HL-60 (cell line): ENCODE measurements around the gene NECTIN3.

ENCODE experiments used
- DNase-seq, 2 experiments: peaks; one replicate each; pipeline ENCODE4 v3.0.0-alpha.2; 2010 to 2020; ENCODE audit warnings: low read depth in 1 of 2, low spot score in 1 of 2
- H3K27ac ChIP-seq: fragments of 250-450 bp; sonication (Bioruptor Pico); replicated peaks from 2 replicates; pipeline ENCODE4 v1.5.1; 2020; ENCODE audit warnings: mild to moderate bottlenecking, moderate library complexity
- H3K27me3 ChIP-seq: fragments of 250-450 bp; sonication (Bioruptor Pico); 2 replicates; pipeline ENCODE4 v1.5.1; 2021; ENCODE audit warnings: mild to moderate bottlenecking, moderate library complexity; ENCODE audit not compliant: insufficient read depth, poor library complexity, severe bottlenecking
- H3K4me3 ChIP-seq: replicated peaks from 2 replicates; pipeline ENCODE4 v1.5.1; 2011; ENCODE audit warnings: mild to moderate bottlenecking, control low read depth, low read length; ENCODE audit not compliant: insufficient read depth
- GABPA ChIP-seq: IDR thresholded peaks from 2 replicates; pipeline ENCODE4 v1.6.1; 2012; ENCODE audit warnings: low read depth
- POLR2AphosphoS5 ChIP-seq: IDR thresholded peaks from 2 replicates; pipeline ENCODE4 v1.6.1; 2012; ENCODE audit warnings: low read depth
- SPI1 ChIP-seq: IDR thresholded peaks from 2 replicates; pipeline ENCODE4 v1.6.1; 2012; ENCODE audit warnings: low read depth, mild to moderate bottlenecking, borderline replicate concordance
- TF ChIP-seq, protein P1 (sequence below): IDR thresholded peaks from 2 replicates; pipeline ENCODE4 v1.6.1; 2012; ENCODE audit warnings: low read depth; ENCODE audit not compliant: insufficient replicate concordance
- TF ChIP-seq, protein P2 (sequence below): IDR thresholded peaks from one replicate; pipeline ENCODE4 v1.5.1; 2011; ENCODE audit warnings: low read length, control low read depth, inconsistent platforms; ENCODE audit not compliant: insufficient read depth

NECTIN3 gene

GRCh38 chr3:111236836-111237713, 165.5 kb downstream of the NECTIN3 start:
- DNase-seq: no peak
- Histone ChIP-seq H3K27ac (no peak overlapping the region), H3K27me3 (no peaks in the 10 kb centered on the region), H3K4me3 (no peak overlapping the region)
- TF ChIP-seq, protein P1, sequence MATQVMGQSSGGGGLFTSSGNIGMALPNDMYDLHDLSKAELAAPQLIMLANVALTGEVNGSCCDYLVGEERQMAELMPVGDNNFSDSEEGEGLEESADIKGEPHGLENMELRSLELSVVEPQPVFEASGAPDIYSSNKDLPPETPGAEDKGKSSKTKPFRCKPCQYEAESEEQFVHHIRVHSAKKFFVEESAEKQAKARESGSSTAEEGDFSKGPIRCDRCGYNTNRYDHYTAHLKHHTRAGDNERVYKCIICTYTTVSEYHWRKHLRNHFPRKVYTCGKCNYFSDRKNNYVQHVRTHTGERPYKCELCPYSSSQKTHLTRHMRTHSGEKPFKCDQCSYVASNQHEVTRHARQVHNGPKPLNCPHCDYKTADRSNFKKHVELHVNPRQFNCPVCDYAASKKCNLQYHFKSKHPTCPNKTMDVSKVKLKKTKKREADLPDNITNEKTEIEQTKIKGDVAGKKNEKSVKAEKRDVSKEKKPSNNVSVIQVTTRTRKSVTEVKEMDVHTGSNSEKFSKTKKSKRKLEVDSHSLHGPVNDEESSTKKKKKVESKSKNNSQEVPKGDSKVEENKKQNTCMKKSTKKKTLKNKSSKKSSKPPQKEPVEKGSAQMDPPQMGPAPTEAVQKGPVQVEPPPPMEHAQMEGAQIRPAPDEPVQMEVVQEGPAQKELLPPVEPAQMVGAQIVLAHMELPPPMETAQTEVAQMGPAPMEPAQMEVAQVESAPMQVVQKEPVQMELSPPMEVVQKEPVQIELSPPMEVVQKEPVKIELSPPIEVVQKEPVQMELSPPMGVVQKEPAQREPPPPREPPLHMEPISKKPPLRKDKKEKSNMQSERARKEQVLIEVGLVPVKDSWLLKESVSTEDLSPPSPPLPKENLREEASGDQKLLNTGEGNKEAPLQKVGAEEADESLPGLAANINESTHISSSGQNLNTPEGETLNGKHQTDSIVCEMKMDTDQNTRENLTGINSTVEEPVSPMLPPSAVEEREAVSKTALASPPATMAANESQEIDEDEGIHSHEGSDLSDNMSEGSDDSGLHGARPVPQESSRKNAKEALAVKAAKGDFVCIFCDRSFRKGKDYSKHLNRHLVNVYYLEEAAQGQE: no peak
- TF ChIP-seq GABPA (no peak), POLR2AphosphoS5 (no peak), SPI1 (no peak)
- TF ChIP-seq, protein P2, sequence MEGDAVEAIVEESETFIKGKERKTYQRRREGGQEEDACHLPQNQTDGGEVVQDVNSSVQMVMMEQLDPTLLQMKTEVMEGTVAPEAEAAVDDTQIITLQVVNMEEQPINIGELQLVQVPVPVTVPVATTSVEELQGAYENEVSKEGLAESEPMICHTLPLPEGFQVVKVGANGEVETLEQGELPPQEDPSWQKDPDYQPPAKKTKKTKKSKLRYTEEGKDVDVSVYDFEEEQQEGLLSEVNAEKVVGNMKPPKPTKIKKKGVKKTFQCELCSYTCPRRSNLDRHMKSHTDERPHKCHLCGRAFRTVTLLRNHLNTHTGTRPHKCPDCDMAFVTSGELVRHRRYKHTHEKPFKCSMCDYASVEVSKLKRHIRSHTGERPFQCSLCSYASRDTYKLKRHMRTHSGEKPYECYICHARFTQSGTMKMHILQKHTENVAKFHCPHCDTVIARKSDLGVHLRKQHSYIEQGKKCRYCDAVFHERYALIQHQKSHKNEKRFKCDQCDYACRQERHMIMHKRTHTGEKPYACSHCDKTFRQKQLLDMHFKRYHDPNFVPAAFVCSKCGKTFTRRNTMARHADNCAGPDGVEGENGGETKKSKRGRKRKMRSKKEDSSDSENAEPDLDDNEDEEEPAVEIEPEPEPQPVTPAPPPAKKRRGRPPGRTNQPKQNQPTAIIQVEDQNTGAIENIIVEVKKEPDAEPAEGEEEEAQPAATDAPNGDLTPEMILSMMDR: no peak

DNA sequence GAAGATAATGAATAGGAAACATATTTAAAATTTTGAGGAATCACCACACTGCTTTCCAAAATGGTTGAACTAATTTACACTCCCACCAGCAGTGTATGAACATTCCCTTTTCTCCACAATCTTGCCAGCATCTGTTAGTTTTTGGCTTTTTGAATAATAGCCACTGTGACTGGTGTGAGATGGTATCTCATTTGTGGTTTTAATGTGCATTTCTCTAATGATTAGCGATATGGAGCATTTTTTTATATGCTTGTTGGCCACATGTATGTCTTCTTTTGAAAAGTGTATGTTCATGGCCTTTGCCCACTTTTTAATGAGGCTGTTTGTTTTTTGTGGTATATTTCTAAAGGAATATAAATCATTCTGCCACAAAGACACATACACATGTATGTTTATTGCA, 166.3 kb downstream of the NECTIN3 start:
- Histone ChIP-seq H3K27ac (no peak overlapping the region), H3K4me3 (no peak overlapping the region), H3K27me3 (no peaks in the 10 kb centered on the region)
- TF ChIP-seq POLR2AphosphoS5: no peak
- TF ChIP-seq, protein P2: no peak
- no peak for TF ChIP-seq SPI1
- TF ChIP-seq, protein P1: no peak
- no peak for TF ChIP-seq GABPA
- DNase-seq: no peak

GRCh38 chr3:111238885-111239284, 167.3 kb downstream of the NECTIN3 start:
- Histone ChIP-seq H3K4me3 (no peak overlapping the region), H3K27me3 (no peaks in the 10 kb centered on the region), H3K27ac (no peak overlapping the region)
- TF ChIP-seq GABPA: no peak
- TF ChIP-seq, protein P2: no peak
- no peak for TF ChIP-seq SPI1
- no peak for TF ChIP-seq POLR2AphosphoS5
- TF ChIP-seq, protein P1: no peak
- DNase-seq: no peak
